IMR-90 (cell line): Measurements from ENCODE around the gene GGT6.

Experiments
- BHLHE40 ChIP-seq: fragments of 150-350 bp; IDR thresholded peaks from 2 replicates; pipeline ENCODE4 v1.6.1; 2016; ENCODE audit warnings: mild to moderate bottlenecking, low read depth, low read length
- CEBPB ChIP-seq: IDR thresholded peaks from 2 replicates; pipeline ENCODE4 v1.6.1; 2012; ENCODE audit warnings: low read depth, low read length, improper control_type of control experiment
- CHD1 ChIP-seq: IDR thresholded peaks from 2 replicates; pipeline ENCODE4 v1.6.1; 2012; ENCODE audit warnings: low read depth, low read length, improper control_type of control experiment
- FOS ChIP-seq: fragments of 150-350 bp; IDR thresholded peaks from 2 replicates; pipeline ENCODE4 v1.6.1; 2016; ENCODE audit warnings: low read depth, low read length
- MAFK ChIP-seq: IDR thresholded peaks from 2 replicates; pipeline ENCODE4 v1.6.1; 2012; ENCODE audit warnings: low read depth, low read length, improper control_type of control experiment
- MAZ ChIP-seq: IDR thresholded peaks from 2 replicates; pipeline ENCODE4 v1.6.1; 2012; ENCODE audit warnings: low read depth, mild to moderate bottlenecking, low read length, improper control_type of control experiment, moderate library complexity, borderline replicate concordance
- MXI1 ChIP-seq: IDR thresholded peaks from 2 replicates; pipeline ENCODE4 v1.6.1; 2012; ENCODE audit warnings: low read depth, mild to moderate bottlenecking, low read length, moderate library complexity, borderline replicate concordance
- NFE2L2 ChIP-seq: fragments of 150-350 bp; IDR thresholded peaks from 2 replicates; pipeline ENCODE4 v1.6.1; 2016; ENCODE audit warnings: low read depth, mild to moderate bottlenecking, low read length
- POLR2A ChIP-seq: IDR thresholded peaks from 2 replicates; pipeline ENCODE4 v1.6.1; 2012; ENCODE audit warnings: mild to moderate bottlenecking, low read depth, low read length
- RAD21 ChIP-seq: IDR thresholded peaks from 2 replicates; pipeline ENCODE4 v1.6.1; 2012; ENCODE audit warnings: low read length, improper control_type of control experiment
- RFX5 ChIP-seq: IDR thresholded peaks from 2 replicates; pipeline ENCODE4 v1.8.0; 2012; ENCODE audit warnings: low read depth, mild to moderate bottlenecking, low read length, moderate library complexity
- SMC3 ChIP-seq: fragments of 150-350 bp; IDR thresholded peaks from 2 replicates; pipeline ENCODE4 v1.6.1; 2016; ENCODE audit warnings: low read depth, mild to moderate bottlenecking, antibody characterized with exemption, low read length, moderate library complexity
- TF ChIP-seq, protein P1 (sequence below): conservative IDR thresholded peaks from 2 replicates; pipeline ENCODE4 v1.5.1; 2012; ENCODE audit warnings: mild to moderate bottlenecking, low read depth, low read length, improper control_type of control experiment
- TF ChIP-seq, protein P2 (sequence below): fragments of 150-350 bp; IDR thresholded peaks from 2 replicates; pipeline ENCODE4 v1.6.1; 2017; ENCODE audit warnings: mild to moderate bottlenecking, antibody characterized with exemption, low read length, low read depth

DNA sequence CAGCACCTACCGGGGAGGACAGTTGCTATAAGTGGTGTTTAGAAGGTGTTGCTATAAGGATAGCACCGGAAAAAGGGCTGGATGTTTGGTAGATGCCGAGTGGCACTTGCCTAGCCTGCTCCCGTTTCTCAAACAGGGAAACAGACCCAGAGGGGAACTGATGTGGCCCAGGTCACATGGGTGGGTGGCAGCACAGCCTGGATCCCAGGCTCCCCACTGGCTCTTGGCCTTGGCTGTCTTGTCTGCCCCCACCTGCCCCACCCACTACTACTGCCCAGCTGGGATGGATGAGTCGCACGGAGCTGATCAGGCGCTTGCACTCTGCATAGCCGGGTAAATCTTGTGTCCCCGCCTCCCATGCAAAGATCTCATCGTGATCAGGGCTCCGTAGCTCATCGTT is 31.2 kb upstream of the GGT6 start:
- TF ChIP-seq, protein P1, sequence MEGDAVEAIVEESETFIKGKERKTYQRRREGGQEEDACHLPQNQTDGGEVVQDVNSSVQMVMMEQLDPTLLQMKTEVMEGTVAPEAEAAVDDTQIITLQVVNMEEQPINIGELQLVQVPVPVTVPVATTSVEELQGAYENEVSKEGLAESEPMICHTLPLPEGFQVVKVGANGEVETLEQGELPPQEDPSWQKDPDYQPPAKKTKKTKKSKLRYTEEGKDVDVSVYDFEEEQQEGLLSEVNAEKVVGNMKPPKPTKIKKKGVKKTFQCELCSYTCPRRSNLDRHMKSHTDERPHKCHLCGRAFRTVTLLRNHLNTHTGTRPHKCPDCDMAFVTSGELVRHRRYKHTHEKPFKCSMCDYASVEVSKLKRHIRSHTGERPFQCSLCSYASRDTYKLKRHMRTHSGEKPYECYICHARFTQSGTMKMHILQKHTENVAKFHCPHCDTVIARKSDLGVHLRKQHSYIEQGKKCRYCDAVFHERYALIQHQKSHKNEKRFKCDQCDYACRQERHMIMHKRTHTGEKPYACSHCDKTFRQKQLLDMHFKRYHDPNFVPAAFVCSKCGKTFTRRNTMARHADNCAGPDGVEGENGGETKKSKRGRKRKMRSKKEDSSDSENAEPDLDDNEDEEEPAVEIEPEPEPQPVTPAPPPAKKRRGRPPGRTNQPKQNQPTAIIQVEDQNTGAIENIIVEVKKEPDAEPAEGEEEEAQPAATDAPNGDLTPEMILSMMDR = no peak
- no peak for TF ChIP-seq MAFK
- no peak for TF ChIP-seq POLR2A
- no peak for TF ChIP-seq SMC3
- TF ChIP-seq FOS = no peak
- no peak for TF ChIP-seq CEBPB
- no peak for TF ChIP-seq NFE2L2
- no peak for TF ChIP-seq MAZ
- TF ChIP-seq MXI1 = no peak
- TF ChIP-seq BHLHE40 = no peak
- TF ChIP-seq CHD1 = no peak
- TF ChIP-seq, protein P2, sequence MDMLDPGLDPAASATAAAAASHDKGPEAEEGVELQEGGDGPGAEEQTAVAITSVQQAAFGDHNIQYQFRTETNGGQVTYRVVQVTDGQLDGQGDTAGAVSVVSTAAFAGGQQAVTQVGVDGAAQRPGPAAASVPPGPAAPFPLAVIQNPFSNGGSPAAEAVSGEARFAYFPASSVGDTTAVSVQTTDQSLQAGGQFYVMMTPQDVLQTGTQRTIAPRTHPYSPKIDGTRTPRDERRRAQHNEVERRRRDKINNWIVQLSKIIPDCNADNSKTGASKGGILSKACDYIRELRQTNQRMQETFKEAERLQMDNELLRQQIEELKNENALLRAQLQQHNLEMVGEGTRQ = 0 out of 2 replicates have a peak, but pooled peaks have one; percentile 22
- TF ChIP-seq RAD21 = no peak
- TF ChIP-seq RFX5 = no peak
